ENCODE results near the gene UBAP1L.

UBAP1L gene

GRCh38 chr15:65085990-65086679, 28.9 kb downstream of the UBAP1L start:
- Histone ChIP-seq H3K9me3 (ENCODE audit: control extremely low read depth in 1 of 5, control insufficient read depth in 4 of 5, insufficient read depth in 2 of 5, low read depth in 1 of 5, low read length in 4 of 5) (no peaks in the 10 kb centered on the region), H3K27me3 (replicated peaks in 2 of 5; ENCODE audit: control insufficient read depth in 4 of 5, insufficient read depth in 5 of 5, low read length in 4 of 5) (peaks cover 0 to 4% (median 0%) of the 10 kb centered on the region in 5 experiments), H3K27ac (ENCODE audit: insufficient read depth in 1 of 2, low read depth in 1 of 2, low read length in 2 of 2, poor library complexity in 1 of 2, severe bottlenecking in 2 of 2) (no peak overlapping the region), H3K36me3 (ENCODE audit: control insufficient read depth in 4 of 4, insufficient read depth in 4 of 4, low read length in 3 of 4) (no peaks in the 10 kb centered on the region), H3K4me3 (ENCODE audit: control insufficient read depth in 1 of 7, extremely low read depth in 1 of 7, insufficient read depth in 4 of 7, low read depth in 2 of 7, low read length in 6 of 7) (no peak overlapping the region), H3K4me1 (ENCODE audit: control extremely low read depth in 1 of 4, control insufficient read depth in 4 of 4, insufficient read depth in 4 of 4, low read length in 3 of 4) (peaks cover 0 to 16% (median 10%) of the 10 kb centered on the region in 4 experiments)
- DNase-seq = peak; percentile 25 to 51 (median 46)
- POLR2A ChIA-PET = interaction anchor here (0.5 kb wide), 1 partner anchor 280 kb away, joined by 4 read pairs; no protein-coding TSS in a partner anchor
- 97% methylated on average over 5 of the region's 6 CpGs for WGBS (ENCODE audit: insufficient coverage)
- CTCF ChIA-PET = interaction anchor here (0.6 to 17.2 kb wide), 16 partner anchors 8 to 175 kb away, joined by 3 to 282 read pairs (median 5); partner anchors contain the start of genes ANKDD1A, KBTBD13 and SLC51B

- no peak overlapping the region for H3K4me3 ChIP-seq (ENCODE audit: control insufficient read depth in 1 of 7, extremely low read depth in 1 of 7, insufficient read depth in 4 of 7, low read depth in 2 of 7, low read length in 6 of 7)
- ChIA-PET POLR2A (no interaction called here), CTCF (interaction anchor here (0.8 to 17.2 kb wide), 11 partner anchors 9 to 51 kb away, joined by 3 to 282 read pairs (median 5); partner anchors contain the start of gene KBTBD13)
- DNase-seq = no peak
- H3K36me3 ChIP-seq (ENCODE audit: control insufficient read depth in 4 of 4, insufficient read depth in 4 of 4, low read length in 3 of 4) = no peaks in the 10 kb centered on the region
- peaks cover 0 to 4% (median 0%) of the 10 kb centered on the region in 5 experiments for H3K27me3 ChIP-seq (replicated peaks in 2 of 5; ENCODE audit: control insufficient read depth in 4 of 5, insufficient read depth in 5 of 5, low read length in 4 of 5)
- H3K9me3 ChIP-seq (ENCODE audit: control extremely low read depth in 1 of 5, control insufficient read depth in 4 of 5, insufficient read depth in 2 of 5, low read depth in 1 of 5, low read length in 4 of 5) = no peaks in the 10 kb centered on the region
- H3K27ac ChIP-seq (ENCODE audit: insufficient read depth in 1 of 2, low read depth in 1 of 2, low read length in 2 of 2, poor library complexity in 1 of 2, severe bottlenecking in 2 of 2) = no peak overlapping the region
- WGBS (ENCODE audit: insufficient coverage) = 95% methylated on average over 8 of the region's 8 CpGs
- H3K4me1 ChIP-seq (ENCODE audit: control extremely low read depth in 1 of 4, control insufficient read depth in 4 of 4, insufficient read depth in 4 of 4, low read length in 3 of 4) = peaks cover 0 to 16% (median 10%) of the 10 kb centered on the region in 4 experiments
Observed at GRCh38 chr15:65085207-65085753, 29.7 kb downstream of the UBAP1L start.

- ChIA-PET POLR2A (no interaction called here), CTCF (interaction anchor here (0.8 to 17.2 kb wide), 11 partner anchors 8 to 50 kb away, joined by 3 to 282 read pairs (median 5); partner anchors contain the start of gene KBTBD13)
- no peak overlapping the region for H3K4me3 ChIP-seq (ENCODE audit: control insufficient read depth in 1 of 7, extremely low read depth in 1 of 7, insufficient read depth in 4 of 7, low read depth in 2 of 7, low read length in 6 of 7)
- no peaks in the 10 kb centered on the region for H3K36me3 ChIP-seq (ENCODE audit: control insufficient read depth in 4 of 4, insufficient read depth in 4 of 4, low read length in 3 of 4)
- WGBS (ENCODE audit: insufficient coverage) = 77% methylated on average over 3 of the region's 7 CpGs
- no peaks in the 10 kb centered on the region for H3K9me3 ChIP-seq (ENCODE audit: control extremely low read depth in 1 of 5, control insufficient read depth in 4 of 5, insufficient read depth in 2 of 5, low read depth in 1 of 5, low read length in 4 of 5)
- H3K27ac ChIP-seq (ENCODE audit: insufficient read depth in 1 of 2, low read depth in 1 of 2, low read length in 2 of 2, poor library complexity in 1 of 2, severe bottlenecking in 2 of 2) = no peak overlapping the region
- DNase-seq = no peak
- H3K27me3 ChIP-seq (replicated peaks in 2 of 5; ENCODE audit: control insufficient read depth in 4 of 5, insufficient read depth in 5 of 5, low read length in 4 of 5) = peaks cover 0 to 4% (median 0%) of the 10 kb centered on the region in 5 experiments
- peaks cover 0 to 16% (median 10%) of the 10 kb centered on the region in 4 experiments for H3K4me1 ChIP-seq (ENCODE audit: control extremely low read depth in 1 of 4, control insufficient read depth in 4 of 4, insufficient read depth in 4 of 4, low read length in 3 of 4)
Observed at GRCh38 chr15:65084500-65085206, 30.3 kb downstream of the UBAP1L start.

GRCh38 chr15:65083262-65083701, 31.7 kb downstream of the UBAP1L start:
- DNase-seq = no peak
- Histone ChIP-seq H3K9me3 (ENCODE audit: control extremely low read depth in 1 of 5, control insufficient read depth in 4 of 5, insufficient read depth in 2 of 5, low read depth in 1 of 5, low read length in 4 of 5) (no peaks in the 10 kb centered on the region), H3K36me3 (ENCODE audit: control insufficient read depth in 4 of 4, insufficient read depth in 4 of 4, low read length in 3 of 4) (no peaks in the 10 kb centered on the region), H3K4me3 (ENCODE audit: control insufficient read depth in 1 of 7, extremely low read depth in 1 of 7, insufficient read depth in 4 of 7, low read depth in 2 of 7, low read length in 6 of 7) (no peak overlapping the region), H3K4me1 (ENCODE audit: control extremely low read depth in 1 of 4, control insufficient read depth in 4 of 4, insufficient read depth in 4 of 4, low read length in 3 of 4) (peaks cover 0 to 18% (median 10%) of the 10 kb centered on the region in 4 experiments), H3K27me3 (replicated peaks in 2 of 5; ENCODE audit: control insufficient read depth in 4 of 5, insufficient read depth in 5 of 5, low read length in 4 of 5) (peaks cover 0 to 8% (median 0%) of the 10 kb centered on the region in 5 experiments), H3K27ac (ENCODE audit: insufficient read depth in 1 of 2, low read depth in 1 of 2, low read length in 2 of 2, poor library complexity in 1 of 2, severe bottlenecking in 2 of 2) (no peak overlapping the region)
- 90% methylated on average over 7 of the region's 7 CpGs for WGBS (ENCODE audit: insufficient coverage)
- CTCF ChIA-PET = interaction anchor here (0.7 to 17.2 kb wide), 9 partner anchors 9 to 49 kb away, joined by 3 to 282 read pairs (median 5); partner anchors contain the start of gene UBAP1L
- POLR2A ChIA-PET = no interaction called here

GRCh38 chr15:65082303-65082953, 32.6 kb downstream of the UBAP1L start:
- Histone ChIP-seq H3K36me3 (ENCODE audit: control insufficient read depth in 4 of 4, insufficient read depth in 4 of 4, low read length in 3 of 4) (no peaks in the 10 kb centered on the region), H3K27ac (ENCODE audit: insufficient read depth in 1 of 2, low read depth in 1 of 2, low read length in 2 of 2, poor library complexity in 1 of 2, severe bottlenecking in 2 of 2) (no peak overlapping the region), H3K4me3 (ENCODE audit: control insufficient read depth in 1 of 7, extremely low read depth in 1 of 7, insufficient read depth in 4 of 7, low read depth in 2 of 7, low read length in 6 of 7) (peak overlapping the region in 1 of 7 experiments; percentile 3), H3K9me3 (ENCODE audit: control extremely low read depth in 1 of 5, control insufficient read depth in 4 of 5, insufficient read depth in 2 of 5, low read depth in 1 of 5, low read length in 4 of 5) (no peaks in the 10 kb centered on the region), H3K4me1 (ENCODE audit: control extremely low read depth in 1 of 4, control insufficient read depth in 4 of 4, insufficient read depth in 4 of 4, low read length in 3 of 4) (peaks cover 0 to 25% (median 16%) of the 10 kb centered on the region in 4 experiments), H3K27me3 (replicated peaks in 2 of 5; ENCODE audit: control insufficient read depth in 4 of 5, insufficient read depth in 5 of 5, low read length in 4 of 5) (peaks cover 0 to 8% (median 0%) of the 10 kb centered on the region in 5 experiments)
- ChIA-PET CTCF (interaction anchor here (0.7 to 17.2 kb wide), 8 partner anchors 10 to 49 kb away, joined by 3 to 282 read pairs (median 6); partner anchors contain the start of gene UBAP1L), POLR2A (no interaction called here)
- 5% methylated on average over 7 of the region's 7 CpGs for WGBS (ENCODE audit: insufficient coverage)
- peak in 1 of 3 donors; percentile 32 for DNase-seq

GRCh38 chr15:65081758-65082157, 33.2 kb downstream of the UBAP1L start:
- Histone ChIP-seq H3K27ac (ENCODE audit: insufficient read depth in 1 of 2, low read depth in 1 of 2, low read length in 2 of 2, poor library complexity in 1 of 2, severe bottlenecking in 2 of 2) (no peak overlapping the region), H3K27me3 (replicated peaks in 2 of 5; ENCODE audit: control insufficient read depth in 4 of 5, insufficient read depth in 5 of 5, low read length in 4 of 5) (peaks cover 0 to 8% (median 0%) of the 10 kb centered on the region in 5 experiments), H3K4me3 (ENCODE audit: control insufficient read depth in 1 of 7, extremely low read depth in 1 of 7, insufficient read depth in 4 of 7, low read depth in 2 of 7, low read length in 6 of 7) (no peak overlapping the region), H3K36me3 (ENCODE audit: control insufficient read depth in 4 of 4, insufficient read depth in 4 of 4, low read length in 3 of 4) (no peaks in the 10 kb centered on the region), H3K4me1 (ENCODE audit: control extremely low read depth in 1 of 4, control insufficient read depth in 4 of 4, insufficient read depth in 4 of 4, low read length in 3 of 4) (peaks cover 0 to 27% (median 22%) of the 10 kb centered on the region in 4 experiments), H3K9me3 (ENCODE audit: control extremely low read depth in 1 of 5, control insufficient read depth in 4 of 5, insufficient read depth in 2 of 5, low read depth in 1 of 5, low read length in 4 of 5) (no peaks in the 10 kb centered on the region)
- peak in 1 of 3 donors; percentile 32 for DNase-seq
- 78% methylated on average over 5 of the region's 5 CpGs for WGBS (ENCODE audit: insufficient coverage)
- ChIA-PET POLR2A (no interaction called here), CTCF (interaction anchor here (1.0 to 17.2 kb wide), 6 partner anchors 10 to 48 kb away, joined by 3 to 282 read pairs (median 10); partner anchors contain the start of gene RASL12)

All from common myeloid progenitor, CD34-positive (primary cell).